Kidney (tissue), 14 donors: ENCODE data around the gene TOGARAM2. TPM values are rescaled to one million over a fixed set of nuclear protein-coding genes. Genes with fewer than 3 reads are reported as not detected.

Experiments used
- DNase-seq, 5 donors: peaks; one replicate each; pipeline ENCODE4 v3.0.0-alpha.2; 2013 to 2020
- FAIRE-seq: peaks from 2 replicates; lab custom pipeline; 2012; peaks lifted over from hg19 to GRCh38; lab: Jason Lieb, UNC
- H3K27ac ChIP-seq, 2 donors: one replicate each; pipeline ENCODE4 v1.7.0; 2013; ENCODE audit warnings: low read depth in 2 of 2, low read length in 2 of 2, inconsistent platforms in 1 of 2
- H3K27me3 ChIP-seq: one replicate; pipeline ENCODE4 v1.7.1; 2013; ENCODE audit warnings: low read length, inconsistent platforms; ENCODE audit not compliant: control insufficient read depth, insufficient read depth
- H3K36me3 ChIP-seq, 3 donors: one replicate each; pipeline versions ENCODE4 v1.7.0 to v1.7.1; 2013; ENCODE audit warnings: low read length in 3 of 3, control low read depth in 1 of 3, inconsistent platforms in 1 of 3; ENCODE audit not compliant: insufficient read depth in 3 of 3, control insufficient read depth in 2 of 3
- H3K4me1 ChIP-seq, 3 donors: one replicate each; pipeline versions ENCODE4 v1.7.0 to v1.7.1; 2013; ENCODE audit warnings: low read length in 3 of 3, inconsistent platforms in 1 of 3, low read depth in 1 of 3; ENCODE audit not compliant: control insufficient read depth in 2 of 3, insufficient read depth in 2 of 3
- H3K4me3 ChIP-seq, 3 donors: one replicate each; pipeline versions ENCODE4 v1.7.0 to v1.8.1; 2013; ENCODE audit warnings: low read length in 3 of 3, control low read depth in 1 of 3, inconsistent platforms in 1 of 3
- H3K9ac ChIP-seq, 3 donors: one replicate each; pipeline versions ENCODE4 v1.7.0 to v1.7.1; 2013; ENCODE audit warnings: low read length in 3 of 3, control low read depth in 1 of 3, inconsistent platforms in 1 of 3
- H3K9me3 ChIP-seq, 3 donors: one replicate each; pipeline versions ENCODE4 v1.7.0 to v1.7.1; 2013; ENCODE audit warnings: low read length in 3 of 3, control low read depth in 1 of 3, inconsistent platforms in 1 of 3; ENCODE audit not compliant: control insufficient read depth in 2 of 3, insufficient read depth in 1 of 3
- CTCF ChIP-seq: IDR thresholded peaks from 3 replicates; pipeline ENCODE4 v1.5.1; 2012; ENCODE audit warnings: mild to moderate bottlenecking, moderate library complexity, borderline replicate concordance; ENCODE audit not compliant: insufficient read depth; ENCODE audit errors: extremely low read depth
- intact Hi-C: fragments of 100-400 bp; cut with DNase I; formaldehyde crosslinking; loops from one replicate; pipeline ENCODE4 v1.11.1; 2022
- polyA plus RNA-seq: library from polyadenylated mRNA; stranded (reverse); fragments of 350-450 nt; fragmentation: Illumina TruSeq; extraction: RNeasy Lipid Tissue Mini Kit (QIAGEN cat#74804); gene quantifications from one replicate; pipeline ENCODE4 v1.2.3, GENCODE V29; 2014; ENCODE audit warnings: low read depth, low replicate concordance; ENCODE audit not compliant: insufficient read depth
- total RNA-seq: library from RNA; stranded (reverse); fragmentation: NEBNext Ultra II Directional; extraction: Animal tissue kit (Norgen Biotek cat#: 25700); gene quantifications from one replicate; pipeline ENCODE4 v1.2.1, GENCODE V29; 2021
- donor health status: control.
- donor health status: control.
- donor health status: control.
- donor health status: control.
- donor health status: control.
- donor health status: DM: yes; HTN: yes; CAD: no.
- donor health status: Normal renal cell carcinoma (clear cell type).

The TOGARAM2 gene
- total and polyA plus RNA-seq, 2 donors from 2014 or later: 0.60 to 1.4 TPM

GRCh38 chr2:29059624-29060023 lies 78.5 kb downstream of the TOGARAM2 start:
- no peak for TF ChIP-seq CTCF

GRCh38 chr2:29060441-29060840 lies 79.3 kb downstream of the TOGARAM2 start:
- no peak for TF ChIP-seq CTCF
- no peak overlapping the region for H3K27ac ChIP-seq
- peaks cover 0 to 6% (median 4%) of the 10 kb centered on the region in 3 donors for H3K4me1 ChIP-seq
- DNase-seq (peak in 4 of 5 donors; percentile 41 to 86 (median 76)), FAIRE-seq (no peak)
- no peaks in the 10 kb centered on the region for H3K27me3 ChIP-seq
- no peaks in the 10 kb centered on the region for H3K9me3 ChIP-seq
- no peaks in the 10 kb centered on the region for H3K36me3 ChIP-seq
- H3K4me3 ChIP-seq: no peak overlapping the region
- no peak overlapping the region for H3K9ac ChIP-seq
- intact Hi-C loops: no loop called here

More at GRCh38 chr2:29059624-29060023, 78.5 kb downstream of the TOGARAM2 start:
- DNase-seq (no peak), FAIRE-seq (no peak)
- Histone ChIP-seq H3K9ac (no peak overlapping the region), H3K27ac (no peak overlapping the region), H3K36me3 (no peaks in the 10 kb centered on the region), H3K27me3 (no peaks in the 10 kb centered on the region), H3K4me3 (no peak overlapping the region), H3K4me1 (peaks cover 0 to 4% (median under 1%) of the 10 kb centered on the region in 3 donors), H3K9me3 (no peaks in the 10 kb centered on the region)
- intact Hi-C loops: no loop called here

- TF ChIP-seq CTCF: no peak
- H3K4me1 ChIP-seq: peaks cover 0 to 6% (median 4%) of the 10 kb centered on the region in 3 donors
- DNase-seq (peak in 1 of 5 donors; percentile 9), FAIRE-seq (no peak)
- no peak overlapping the region for H3K4me3 ChIP-seq
- no peak overlapping the region for H3K27ac ChIP-seq
- no peaks in the 10 kb centered on the region for H3K9me3 ChIP-seq
- intact Hi-C loops: no loop called here
- H3K9ac ChIP-seq: no peak overlapping the region
- no peaks in the 10 kb centered on the region for H3K36me3 ChIP-seq
- no peaks in the 10 kb centered on the region for H3K27me3 ChIP-seq
Observed at GRCh38 chr2:29061176-29061575, 80.1 kb downstream of the TOGARAM2 start.

- Histone ChIP-seq H3K9ac (no peak overlapping the region), H3K4me1 (peaks cover 0 to 6% (median 4%) of the 10 kb centered on the region in 3 donors), H3K4me3 (no peak overlapping the region), H3K27me3 (no peaks in the 10 kb centered on the region), H3K9me3 (no peaks in the 10 kb centered on the region), H3K27ac (no peak overlapping the region), H3K36me3 (no peaks in the 10 kb centered on the region)
- TF ChIP-seq CTCF: no peak
- FAIRE-seq: no peak
- no peak for DNase-seq
- intact Hi-C loops: no loop called here
Observed at GRCh38 chr2:29061616-29062015, 80.5 kb downstream of the TOGARAM2 start.
